Posterior vena cava (tissue), 2 donors: Measurements from ENCODE around the gene PTCD1. TPM values are rescaled to one million over a fixed set of nuclear protein-coding genes. Genes with fewer than 3 reads are reported as not detected.
"Not testable (repeated sequence)": the region's sequence is repeated elsewhere in the genome, so short reads cannot be mapped to it uniquely, and the experiment has no call there.

ENCODE experiments used
- DNase-seq: peaks from one replicate; pipeline ENCODE4 v3.0.0-alpha.2; 2020; ENCODE audit warnings: low spot score
- intact Hi-C, 2 donors: fragments of 100-400 bp; cut with DNase I; formaldehyde crosslinking; loops; one replicate each; pipeline versions ENCODE4 v1.14.1 to v1.14.2; 2022 to 2023
- total RNA-seq, 2 donors: library from RNA; stranded (reverse); fragmentation: NEBNext Ultra II Directional; extraction: Animal tissue kit (Norgen Biotek cat#: 25700); gene quantifications; one replicate each; pipeline ENCODE4 v1.2.1, GENCODE V29; 2021
- donor health status: DM: yes; HTN: yes; CAD: no.
- donor health status: DM: yes; HTN: yes; CAD: no.

PTCD1 gene
- total RNA-seq, 2 donors from 2014 or later, result 3.1 to 5.6 TPM

GRCh38 chr7:99379693-99380031 is 58.9 kb downstream of the PTCD1 start:
- intact Hi-C loops, DNase-seq: not testable (repeated sequence)

GRCh38 chr7:99379043-99379577 is 59.5 kb downstream of the PTCD1 start:
- intact Hi-C loops, result no loop called here
- peak; percentile 92 for DNase-seq

- intact Hi-C loops, result no loop called here
- peak; percentile 95 for DNase-seq
Observed at GRCh38 chr7:99375070-99375807, 63.4 kb downstream of the PTCD1 start.

DNA sequence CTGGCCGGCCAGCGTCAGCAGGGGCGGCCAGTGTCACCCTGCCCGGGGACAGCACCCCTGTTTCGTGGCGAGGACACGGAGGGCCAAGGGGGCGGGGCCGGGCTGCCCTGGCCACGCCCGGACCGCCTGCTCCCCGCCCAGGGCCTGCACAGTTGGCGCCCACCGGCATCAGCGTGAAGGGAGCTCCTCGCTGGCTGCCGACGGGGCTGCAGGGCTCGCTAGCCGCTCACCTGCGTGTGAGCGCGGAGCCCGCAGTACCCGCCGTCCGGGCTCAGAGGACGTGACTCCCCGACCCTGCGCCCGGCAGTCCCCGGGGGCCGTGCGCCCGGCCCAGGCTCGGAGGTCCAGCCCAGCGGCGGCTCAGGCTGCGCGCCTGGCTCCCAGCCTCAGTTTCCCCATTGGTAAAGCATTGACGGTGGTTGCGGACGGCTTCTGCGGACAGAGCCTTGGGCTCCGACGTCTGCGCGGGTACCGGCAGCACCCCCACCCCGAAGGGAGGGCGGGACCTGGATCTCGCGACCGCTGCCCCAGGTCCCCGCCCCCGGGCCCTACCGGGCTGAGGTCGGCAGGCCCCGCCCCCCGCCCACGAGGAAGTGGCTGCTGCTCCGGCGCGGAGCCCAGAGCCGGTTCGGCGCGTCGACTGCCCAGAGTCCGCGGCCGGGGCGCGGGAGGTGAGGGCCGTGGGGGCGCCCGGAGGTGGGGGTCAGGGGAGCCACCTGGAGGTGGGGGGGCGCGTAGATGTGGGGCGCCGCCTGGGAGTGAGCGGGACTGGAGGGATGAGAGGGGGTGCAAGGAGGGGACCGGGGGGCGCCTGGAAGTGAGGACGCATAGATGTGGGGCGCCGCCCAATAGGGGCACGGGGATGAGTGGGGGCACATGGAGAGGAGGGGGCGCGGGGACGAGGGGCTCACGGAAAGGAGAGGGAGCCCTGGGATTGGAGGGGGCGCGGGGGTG is 64.2 kb downstream of the PTCD1 start, which contains the start of gene ARPC1B:
Gene ARPC1B, plus strand, starts transcription at position 620 of the 954 bp plus-strand sequence. CDS start 10,985 bp downstream, outside the sequence.
- intact Hi-C loops, result no loop called here
- DNase-seq, result peak; percentile 95

DNA sequence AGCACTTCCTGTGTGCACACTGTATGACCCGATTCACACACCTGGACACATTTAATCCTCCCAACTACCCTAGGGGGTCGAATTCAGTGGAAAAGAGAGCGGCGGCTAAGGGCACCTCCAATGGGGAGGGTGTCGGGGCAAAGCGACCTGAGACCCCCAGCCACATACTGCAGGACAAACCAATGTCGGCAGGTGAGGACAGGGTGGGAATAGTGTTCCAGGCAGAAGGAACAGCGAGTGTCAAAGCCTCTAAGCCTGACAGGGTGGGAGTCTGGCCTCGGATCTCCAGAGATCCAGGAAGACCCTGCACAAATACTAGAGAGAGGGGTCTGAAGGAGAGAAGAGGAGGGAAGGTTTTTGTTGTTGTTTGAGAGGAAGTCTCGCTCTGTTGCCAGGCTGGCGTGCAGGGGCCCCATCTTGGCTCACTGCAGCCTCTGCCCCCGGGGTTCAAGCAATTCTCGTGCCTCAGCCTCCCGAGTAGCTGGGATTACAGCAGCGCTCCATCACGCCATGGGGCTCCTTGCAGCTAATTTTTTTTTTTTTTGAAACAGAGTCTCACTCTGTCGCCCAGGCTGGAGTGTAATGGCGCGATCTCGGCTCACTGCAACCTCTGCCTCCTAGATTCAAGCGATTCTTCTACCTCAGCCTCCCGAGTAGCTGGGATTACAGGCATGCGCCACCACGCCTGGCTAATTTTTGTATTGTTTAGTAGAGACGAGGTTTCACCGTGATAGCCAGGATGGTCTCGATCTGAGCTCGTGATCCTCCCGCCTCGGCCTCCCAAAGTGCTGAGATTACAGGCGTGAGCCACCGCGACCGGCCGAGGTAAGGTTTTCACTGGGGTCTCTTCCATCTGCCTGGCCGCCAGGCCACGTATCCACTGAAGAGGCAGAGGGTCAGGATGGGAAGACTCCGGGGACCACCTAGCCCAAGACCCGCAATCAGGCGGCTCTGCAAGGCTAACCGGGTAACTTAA is 65.2 kb downstream of the PTCD1 start:
- intact Hi-C loops, result no loop called here
- no peak for DNase-seq

- DNase-seq, result no peak
- intact Hi-C loops, result no loop called here
Observed at GRCh38 chr7:99372275-99373090, 66.1 kb downstream of the PTCD1 start.

- intact Hi-C loops, result no loop called here
- no peak for DNase-seq
Observed at GRCh38 chr7:99371376-99371920, 67.2 kb downstream of the PTCD1 start.

DNA sequence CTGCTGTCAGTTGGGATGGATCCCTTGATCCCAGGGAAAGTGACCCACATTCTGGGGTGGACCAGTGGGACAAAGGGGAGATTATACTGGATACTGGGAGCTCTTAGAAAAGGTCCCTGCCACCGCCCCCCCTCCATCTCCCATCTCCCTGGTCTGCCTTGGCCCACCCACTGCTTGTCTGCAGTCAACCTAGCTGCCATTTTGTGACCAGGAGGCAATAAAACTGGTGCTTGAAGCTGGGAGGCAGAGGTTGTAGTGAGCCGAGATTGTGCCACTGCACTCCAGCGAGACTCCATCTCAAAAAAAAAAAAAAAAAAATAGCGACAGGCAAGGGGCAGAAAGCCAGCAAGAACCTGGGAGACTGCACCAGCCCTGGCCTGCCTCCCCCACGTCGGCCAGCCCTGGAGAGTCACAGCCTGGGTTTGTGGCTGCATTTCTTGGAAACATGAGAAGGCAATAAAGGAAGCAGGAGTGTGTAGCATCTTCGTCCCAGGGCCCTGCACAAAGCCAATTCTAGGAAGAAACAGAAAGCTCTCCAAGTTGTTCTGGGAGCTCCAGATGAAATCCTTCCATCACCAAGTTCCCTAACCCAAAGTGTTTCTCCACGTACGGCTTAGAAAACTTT is 68.7 kb downstream of the PTCD1 start:
- no peak for DNase-seq

GRCh38 chr7:99368750-99369389 is 69.7 kb downstream of the PTCD1 start:
- DNase-seq, result peak; percentile 47
- intact Hi-C loops, result no loop called here

More for the DNA sequence above, 68.7 kb downstream of the PTCD1 start:
- intact Hi-C loops, result no loop called here

Other genes starting within 250 kb of the PTCD1 start
- not detected for gene KPNA7, start 230.7 kb downstream of the PTCD1 start, total RNA-seq
- gene MYH16, start 166.0 kb downstream of the PTCD1 start, total RNA-seq, result not detected
- 10 to 100 TPM; 74.4 to 85.5 TPM for gene ARPC1A, start 112.9 kb downstream of the PTCD1 start, total RNA-seq
- gene ARPC1B, start 64.1 kb downstream of the PTCD1 start, total RNA-seq, result 100 to 1,000 TPM; 102 to 144 TPM
- 10 to 100 TPM; 84.1 to 95.6 TPM for gene PDAP1, start 30.2 kb downstream of the PTCD1 start, total RNA-seq
- 10 to 100 TPM; 48.2 to 57.1 TPM for gene BUD31, start 29.8 kb downstream of the PTCD1 start, total RNA-seq
- gene CPSF4, start 145 bp upstream of the PTCD1 start, total RNA-seq, result 10 to 100 TPM; 22.9 to 25.7 TPM
- 100 to 1,000 TPM; 143 to 200 TPM for gene ATP5MF, start 27.4 kb upstream of the PTCD1 start, total RNA-seq
- 1 to 10 TPM; 8.0 to 9.8 TPM for gene ZNF789, start 34.1 kb upstream of the PTCD1 start, total RNA-seq
- gene ZNF394, start 61.5 kb upstream of the PTCD1 start, total RNA-seq, result 10 to 100 TPM; 17.5 to 20.0 TPM
- gene ZKSCAN5, start 65.9 kb upstream of the PTCD1 start, total RNA-seq, result 1 to 10 TPM; 5.9 to 7.0 TPM
- 1 to 10 TPM; 3.2 to 5.4 TPM for gene FAM200A, start 113.3 kb upstream of the PTCD1 start, total RNA-seq
- 10 to 100 TPM; 55.2 to 75.5 TPM for gene ZNF655, start 119.8 kb upstream of the PTCD1 start, total RNA-seq
- gene TMEM225B, start 159.5 kb upstream of the PTCD1 start, total RNA-seq, result 1 to 10 TPM in 1 of 2 donors, under 1 TPM in 1; 0.57 to 2.0 TPM
- 10 to 100 TPM; 10.9 to 12.4 TPM for gene ZSCAN25, start 178.1 kb upstream of the PTCD1 start, total RNA-seq
- gene CYP3A5, start 241.2 kb upstream of the PTCD1 start, total RNA-seq, result 1 to 10 TPM in 1 of 2 donors, under 1 TPM in 1; 0.62 to 1.8 TPM